OCI-LY1 (cell line): ENCODE results near the gene KRT77.

Source experiments
- EZH2 ChIP-seq: fragments of 200-600 bp; sonication (generic), shearing (Covaris generic); IDR thresholded peaks from 2 replicates; pipeline ENCODE4 v1.8.0; 2017; ENCODE audit warnings: borderline replicate concordance, mixed run types, mild to moderate bottlenecking, antibody characterized with exemption, low read length, moderate library complexity, mixed read lengths
- TF ChIP-seq, protein P1 (sequence below): fragments of 200-600 bp; sonication (generic), shearing (Covaris generic); IDR thresholded peaks from 2 replicates; pipeline ENCODE4 v1.5.1; 2017; ENCODE audit warnings: mild to moderate bottlenecking, antibody characterized with exemption, low read length, moderate library complexity, mixed read lengths

DNA sequence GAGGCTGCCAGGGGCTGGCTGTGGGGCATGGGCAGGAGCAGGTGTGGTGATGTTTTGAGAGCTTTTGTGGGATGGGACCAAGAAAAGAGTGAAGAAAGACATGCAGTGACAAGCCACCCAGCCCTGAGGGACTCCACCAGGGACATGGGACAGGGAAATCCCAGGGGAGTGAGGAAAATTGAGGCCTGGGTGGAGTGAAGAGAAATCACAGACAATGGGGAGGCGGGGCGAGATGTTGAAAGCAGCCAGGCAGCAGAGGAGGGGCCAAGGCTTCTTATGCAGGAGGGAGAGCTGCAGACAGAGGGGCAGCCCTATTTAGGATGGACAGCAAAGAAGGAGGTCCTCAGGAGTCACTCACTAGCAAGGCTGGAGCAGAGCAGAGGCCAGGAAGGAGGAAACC, 18.9 kb downstream of the KRT77 start:
- TF ChIP-seq, protein P1, sequence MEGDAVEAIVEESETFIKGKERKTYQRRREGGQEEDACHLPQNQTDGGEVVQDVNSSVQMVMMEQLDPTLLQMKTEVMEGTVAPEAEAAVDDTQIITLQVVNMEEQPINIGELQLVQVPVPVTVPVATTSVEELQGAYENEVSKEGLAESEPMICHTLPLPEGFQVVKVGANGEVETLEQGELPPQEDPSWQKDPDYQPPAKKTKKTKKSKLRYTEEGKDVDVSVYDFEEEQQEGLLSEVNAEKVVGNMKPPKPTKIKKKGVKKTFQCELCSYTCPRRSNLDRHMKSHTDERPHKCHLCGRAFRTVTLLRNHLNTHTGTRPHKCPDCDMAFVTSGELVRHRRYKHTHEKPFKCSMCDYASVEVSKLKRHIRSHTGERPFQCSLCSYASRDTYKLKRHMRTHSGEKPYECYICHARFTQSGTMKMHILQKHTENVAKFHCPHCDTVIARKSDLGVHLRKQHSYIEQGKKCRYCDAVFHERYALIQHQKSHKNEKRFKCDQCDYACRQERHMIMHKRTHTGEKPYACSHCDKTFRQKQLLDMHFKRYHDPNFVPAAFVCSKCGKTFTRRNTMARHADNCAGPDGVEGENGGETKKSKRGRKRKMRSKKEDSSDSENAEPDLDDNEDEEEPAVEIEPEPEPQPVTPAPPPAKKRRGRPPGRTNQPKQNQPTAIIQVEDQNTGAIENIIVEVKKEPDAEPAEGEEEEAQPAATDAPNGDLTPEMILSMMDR = no peak
- no peak for TF ChIP-seq EZH2
